CD4-positive, alpha-beta T cell treated with Interleukin-21 for 1 hour (primary cell): ENCODE measurements around the gene AMPH.
"Not testable (repeated sequence)": the region's sequence is repeated elsewhere in the genome, so short reads cannot be mapped to it uniquely, and the experiment has no call there.

Experiments used
- DNase-seq: peaks from one replicate; pipeline ENCODE4 v3.0.0-alpha.2; 2020

Gene AMPH

DNA sequence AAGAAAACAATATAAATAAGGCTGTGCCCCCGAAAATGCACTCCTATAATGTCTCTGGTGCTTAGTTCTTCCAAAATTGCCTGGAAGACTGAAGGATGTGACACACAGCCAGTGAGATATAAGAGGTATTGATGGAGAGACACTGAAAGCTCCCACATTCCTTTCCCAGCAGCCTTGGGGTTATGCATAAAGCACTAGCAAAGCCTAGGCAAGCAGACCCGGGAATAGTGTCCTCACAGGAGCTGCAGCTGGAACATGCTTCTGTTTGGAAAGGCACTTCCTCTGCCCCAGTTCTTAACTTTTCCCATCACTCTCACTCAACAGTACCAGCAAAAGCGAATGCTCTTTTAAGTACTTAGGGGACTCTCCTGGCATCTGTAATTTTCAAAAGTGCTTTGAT is 178.0 kb downstream of the AMPH start:
- DNase-seq = no peak

DNA sequence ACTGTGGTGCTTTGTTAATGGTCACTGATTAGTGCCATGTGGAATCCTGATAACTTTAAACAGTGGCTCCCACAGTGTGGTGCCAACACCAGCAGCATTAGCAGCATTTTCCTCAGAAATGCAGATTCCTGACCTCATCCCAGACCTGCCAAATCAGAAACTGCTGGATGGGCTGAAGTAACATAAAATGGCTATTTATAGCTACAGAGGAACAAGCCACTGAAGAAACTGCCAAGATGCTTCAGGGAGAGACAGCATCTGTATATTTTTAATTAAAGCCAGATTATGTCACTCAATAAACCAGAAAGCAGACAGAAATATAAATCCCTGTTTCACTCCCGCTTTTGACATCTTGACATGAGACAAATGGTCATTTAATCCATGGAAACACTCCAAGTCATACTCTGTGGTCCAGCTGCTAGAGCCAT is 178.5 kb downstream of the AMPH start:
- no peak for DNase-seq

DNA sequence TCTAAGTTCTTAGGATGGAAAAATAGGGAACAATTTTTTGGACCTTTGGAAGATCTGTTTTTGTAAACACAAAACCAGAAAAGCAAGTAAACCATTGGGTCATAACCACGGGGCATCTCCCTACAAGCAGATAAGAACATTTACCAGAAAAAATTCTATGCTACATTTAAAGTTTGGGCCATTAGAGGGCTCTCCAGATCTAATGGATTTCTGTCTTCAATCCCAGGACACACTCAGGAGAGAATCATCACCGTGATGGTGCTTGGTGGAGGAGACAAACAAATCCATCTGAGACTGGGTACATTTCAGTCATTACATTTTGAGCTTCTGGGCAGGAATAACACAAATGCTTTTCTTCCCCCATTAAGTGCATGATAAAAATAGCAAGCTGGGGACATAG is 179.3 kb downstream of the AMPH start:
- no peak for DNase-seq

DNA sequence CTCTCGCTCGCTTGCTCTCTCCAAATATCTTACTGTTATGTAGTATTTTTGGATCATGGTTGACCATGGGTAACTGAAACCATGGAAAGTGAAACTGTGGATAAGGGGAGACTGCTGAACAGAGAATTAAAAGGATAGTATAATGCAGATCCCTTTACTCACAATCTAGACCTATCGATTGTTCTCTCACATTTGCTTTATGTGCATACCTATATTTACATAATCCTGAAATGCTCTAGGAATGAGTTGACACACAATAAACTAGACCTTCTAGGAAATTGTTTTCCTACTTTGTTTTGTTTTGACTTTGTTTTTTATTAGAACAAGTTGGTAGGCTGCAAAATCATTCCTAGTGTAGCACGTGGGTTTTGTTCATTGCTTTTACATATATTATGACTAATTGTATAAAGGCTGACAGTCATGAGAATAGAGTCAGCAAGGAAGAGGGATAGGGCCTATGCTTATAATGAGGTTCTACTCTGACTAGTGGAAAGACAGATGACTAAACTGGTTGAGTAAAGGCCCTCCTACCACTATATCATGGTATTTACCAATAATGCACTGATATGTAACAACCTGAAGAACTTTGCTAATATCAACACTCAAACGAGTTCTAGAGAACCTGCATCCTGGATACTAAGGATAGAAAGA is 182.5 kb downstream of the AMPH start:
- no peak for DNase-seq

DNA sequence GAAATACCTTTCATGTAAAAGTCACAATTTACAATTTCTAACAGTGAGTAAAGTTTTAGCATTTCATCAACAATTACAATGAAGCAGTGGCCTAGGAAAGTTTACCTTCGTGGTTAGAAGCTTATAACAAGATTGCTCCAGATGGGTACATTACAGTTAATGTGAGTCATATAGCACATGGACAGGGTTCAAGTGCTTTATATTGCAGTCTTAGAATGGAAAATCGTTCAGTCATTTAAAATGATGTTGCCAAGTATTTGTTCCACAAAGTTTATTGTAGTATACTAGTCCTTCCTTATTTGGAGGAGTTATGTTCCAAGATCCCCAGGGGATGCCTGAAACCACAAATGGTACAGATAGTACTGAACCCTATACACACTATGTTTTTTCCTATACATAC is 183.1 kb downstream of the AMPH start:
- DNase-seq = no peak

DNA sequence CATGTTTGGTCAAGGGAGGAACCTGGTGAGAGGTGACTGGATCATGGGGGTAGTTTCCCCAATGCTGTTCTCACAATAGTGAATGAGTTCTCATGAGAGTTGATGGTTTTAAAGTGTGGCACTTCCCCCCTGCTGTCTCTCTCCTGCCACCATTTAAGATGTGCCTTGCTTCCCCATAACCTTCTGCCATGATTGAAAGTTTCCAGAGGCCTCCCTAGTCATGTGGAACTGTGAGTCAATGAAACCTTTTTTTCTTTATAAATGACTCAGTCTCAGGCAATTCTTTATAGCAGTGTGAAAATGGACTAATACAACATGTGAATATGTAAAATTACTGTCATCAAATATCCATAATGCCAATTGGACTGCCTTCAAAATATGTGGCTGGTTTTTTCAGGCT is 192.2 kb downstream of the AMPH start:
- DNase-seq = no peak

DNA sequence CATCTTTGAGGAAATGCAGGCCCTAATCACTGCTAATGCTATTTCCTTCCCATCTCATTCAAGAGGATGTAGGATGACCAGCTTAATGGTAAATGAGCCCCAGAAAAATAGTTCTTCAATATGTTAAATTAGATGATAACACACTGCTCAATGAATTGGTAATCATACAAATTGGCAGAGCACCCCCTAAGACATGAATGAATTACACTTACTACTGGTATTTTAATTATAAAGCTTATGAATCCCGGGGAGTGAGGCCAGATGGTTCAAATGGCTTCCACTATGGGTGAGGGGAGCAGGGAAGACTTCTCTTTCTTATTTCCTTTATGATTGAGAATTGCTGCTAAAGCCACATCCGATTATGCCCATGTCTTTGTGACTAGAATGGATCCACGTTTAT is 198.5 kb downstream of the AMPH start:
- no peak for DNase-seq

DNA sequence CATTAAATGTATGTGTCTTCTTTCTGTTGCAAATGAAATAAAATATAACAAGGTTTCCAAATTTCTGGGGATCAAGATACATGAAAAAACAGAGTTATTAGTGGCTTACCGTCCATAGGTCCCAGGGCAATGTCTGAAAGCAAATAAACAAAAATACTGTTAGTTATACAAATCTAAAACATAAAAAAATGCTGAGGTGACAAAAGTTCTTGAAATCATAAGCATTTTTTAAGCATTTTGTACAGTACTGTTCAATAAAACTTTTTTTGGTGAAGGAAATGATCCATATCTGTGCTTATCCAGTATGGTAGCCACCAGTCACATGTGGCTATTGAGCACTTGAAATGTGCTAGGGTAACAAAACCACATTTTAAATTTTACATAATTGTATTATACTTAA is 199.1 kb downstream of the AMPH start:
- no peak for DNase-seq

DNA sequence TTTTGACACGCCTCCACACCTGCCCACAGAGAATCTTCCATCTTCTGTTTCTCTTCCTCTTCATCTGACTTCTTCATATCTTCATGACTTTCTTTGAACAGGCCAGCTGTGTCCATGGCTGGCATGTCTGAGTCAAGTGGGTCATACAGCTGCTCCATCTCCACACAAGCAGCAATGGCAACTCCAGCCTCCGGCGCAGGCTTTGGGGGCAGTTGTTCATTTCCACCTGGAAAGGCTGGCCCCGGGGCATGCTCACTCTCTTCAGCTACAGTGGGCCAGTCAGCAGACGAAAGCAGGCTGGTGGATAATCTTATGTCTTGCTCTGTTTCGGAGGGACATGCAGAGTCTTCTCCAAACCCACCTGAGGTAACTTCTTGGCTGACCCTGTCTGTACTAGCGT is 202.1 kb downstream of the AMPH start:
- no peak for DNase-seq

DNA sequence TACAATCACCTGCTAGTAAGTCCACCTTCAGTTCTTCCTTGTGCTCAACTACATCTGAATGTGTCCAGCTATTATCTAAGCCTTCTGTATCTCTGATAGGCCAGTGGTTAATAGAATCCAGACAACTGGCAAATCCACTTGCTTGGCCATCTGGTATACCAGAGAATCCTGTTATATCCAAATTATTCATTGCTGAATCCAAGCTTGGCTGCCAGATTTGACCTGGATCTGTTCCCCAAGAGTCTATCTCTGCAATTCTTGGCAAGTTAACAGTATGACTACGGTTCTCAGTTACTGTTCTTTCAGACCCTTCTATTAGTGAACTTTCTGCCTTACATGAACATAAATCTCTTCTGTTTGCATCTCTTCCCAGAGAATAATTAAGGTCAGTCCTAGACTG is 203.1 kb downstream of the AMPH start:
- no peak for DNase-seq

DNA sequence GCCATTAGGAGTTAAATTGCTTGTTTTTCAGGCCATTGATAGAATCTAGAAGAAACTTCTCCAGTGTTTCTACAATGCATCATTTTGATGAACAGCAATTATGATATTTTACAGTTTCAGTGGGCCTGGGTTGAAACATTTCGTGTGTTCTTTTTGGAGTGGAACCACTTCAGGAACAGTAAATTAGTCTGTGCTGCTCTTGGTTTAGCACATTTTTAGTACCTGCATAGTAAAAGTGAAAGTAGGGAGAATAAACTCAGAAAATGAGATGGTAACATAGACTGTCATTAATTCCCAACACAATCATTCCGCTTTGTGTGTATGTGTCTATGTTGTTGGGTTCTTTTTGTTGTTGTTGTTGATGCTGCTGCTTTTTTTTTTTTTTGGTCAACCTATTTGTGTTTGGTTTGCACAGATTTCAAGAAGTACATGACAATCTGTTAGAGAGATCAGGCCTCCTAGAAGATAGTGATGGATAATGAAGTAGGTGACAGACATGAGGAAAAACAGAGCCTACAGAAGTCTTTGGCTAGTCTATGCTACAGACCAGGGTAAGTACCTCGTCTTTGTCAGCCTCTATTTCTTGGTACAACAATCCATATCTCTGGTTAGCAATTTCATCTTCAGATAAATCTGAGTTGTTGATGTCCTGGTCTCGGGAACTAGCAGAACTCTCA is 203.8 kb downstream of the AMPH start:
- no peak for DNase-seq

DNA sequence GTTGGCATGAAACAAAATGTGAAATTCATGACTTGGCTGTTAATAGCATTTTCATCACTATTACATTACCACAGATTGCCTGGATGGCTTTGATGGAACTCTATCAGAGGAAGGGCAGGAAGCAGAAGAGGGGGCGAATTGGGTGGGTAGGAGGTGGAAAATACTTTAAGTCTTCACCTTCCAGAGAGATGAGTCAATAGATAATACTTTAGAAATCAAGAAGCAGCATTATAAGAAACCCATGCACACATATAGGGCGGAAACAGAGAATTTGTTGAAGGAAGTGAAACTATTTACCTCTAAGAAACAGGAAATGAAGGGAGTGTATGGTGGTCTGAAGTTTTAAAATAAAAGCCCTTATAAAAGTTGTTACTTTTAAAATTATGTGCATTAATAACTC is 205.7 kb downstream of the AMPH start:
- DNase-seq = peak; percentile 7

DNA sequence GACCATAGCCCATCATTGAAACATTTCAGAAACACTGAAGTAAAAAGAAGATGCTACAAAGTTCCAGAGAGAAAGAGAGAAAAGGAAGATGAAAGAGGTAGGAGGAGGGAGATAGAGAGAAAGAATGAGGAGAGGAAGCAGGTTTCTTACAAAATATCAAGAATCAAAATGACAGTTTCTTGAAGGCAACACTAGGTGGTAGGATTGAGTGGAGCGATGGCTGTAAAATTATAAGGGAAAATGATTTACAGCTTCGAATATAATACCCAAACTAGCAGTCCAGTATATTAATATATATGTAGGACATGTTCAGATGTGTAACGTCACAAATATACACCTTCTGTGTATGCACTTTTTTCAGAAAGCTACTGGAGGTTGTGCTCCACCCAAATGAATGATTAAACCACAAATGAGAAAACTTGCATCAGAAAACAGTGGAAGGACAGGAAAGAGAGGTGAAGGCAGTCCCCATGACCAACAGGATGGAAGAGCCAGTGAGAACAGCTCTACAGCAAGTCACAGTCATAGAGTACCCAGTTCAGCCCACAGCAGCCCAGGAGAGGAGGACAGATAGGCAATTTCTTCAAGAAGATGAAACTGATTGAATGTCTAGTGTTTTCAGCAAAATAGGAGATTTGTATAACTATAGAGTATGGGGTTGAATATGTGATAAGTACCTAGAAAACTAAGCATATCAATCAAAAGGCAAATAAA is 206.3 kb downstream of the AMPH start:
- DNase-seq = no peak

DNA sequence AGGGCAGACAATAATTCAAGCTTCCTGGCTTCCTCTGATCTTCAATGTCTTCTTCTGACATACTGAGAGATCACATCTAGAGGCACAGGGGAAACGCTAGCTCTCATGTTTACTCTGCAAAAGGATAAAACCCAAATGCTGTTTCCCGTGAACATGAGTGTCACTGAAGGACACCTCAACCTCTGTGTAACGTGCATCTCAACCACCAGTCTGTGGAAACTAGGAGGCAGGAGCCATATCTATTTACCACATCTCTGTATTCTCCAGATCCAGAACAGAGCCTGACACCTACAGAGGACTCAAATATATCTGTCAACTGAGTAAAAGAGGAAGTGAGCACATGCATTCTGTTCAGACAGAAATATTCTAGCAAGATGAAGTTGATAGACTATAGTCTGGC is 217.4 kb downstream of the AMPH start:
- no peak for DNase-seq

DNA sequence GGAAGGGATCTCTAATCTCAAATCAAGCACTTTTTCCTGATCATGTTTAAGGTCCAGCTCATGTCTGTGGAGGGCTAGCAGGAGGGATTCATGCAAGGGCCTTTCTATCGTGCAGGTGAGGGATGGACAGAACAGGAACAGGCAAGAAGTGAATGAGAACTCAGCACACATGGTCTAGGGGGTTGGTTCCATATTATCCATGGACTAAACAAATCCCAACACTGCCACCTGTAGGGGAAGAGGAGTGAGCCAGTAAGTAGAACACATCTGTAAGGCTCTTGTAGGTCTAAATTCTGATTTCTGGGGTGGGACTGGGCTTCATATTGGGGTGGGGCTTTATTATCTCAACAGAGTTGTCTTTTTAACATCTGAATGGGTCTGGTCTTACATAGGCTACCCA is 219.8 kb downstream of the AMPH start:
- no peak for DNase-seq

DNA sequence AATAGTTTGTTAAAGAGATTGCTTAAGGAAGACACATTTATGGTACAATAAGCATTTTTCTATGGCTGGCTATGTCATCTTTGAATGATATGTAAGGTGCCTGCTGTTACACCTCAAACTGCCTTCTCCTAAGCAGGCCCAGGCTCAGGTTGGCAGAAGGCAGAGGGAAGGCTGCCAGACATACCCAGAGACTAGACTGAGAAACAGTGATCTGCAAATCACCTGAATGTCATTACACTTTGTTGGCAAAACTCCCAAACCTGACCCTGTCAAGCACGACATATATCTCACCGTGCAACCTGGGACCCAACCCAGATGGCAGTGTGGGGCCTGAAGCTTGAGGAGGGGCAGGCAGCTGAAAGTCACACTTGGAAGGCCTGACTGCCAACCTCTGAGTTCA is 221.1 kb downstream of the AMPH start:
- DNase-seq = no peak

DNA sequence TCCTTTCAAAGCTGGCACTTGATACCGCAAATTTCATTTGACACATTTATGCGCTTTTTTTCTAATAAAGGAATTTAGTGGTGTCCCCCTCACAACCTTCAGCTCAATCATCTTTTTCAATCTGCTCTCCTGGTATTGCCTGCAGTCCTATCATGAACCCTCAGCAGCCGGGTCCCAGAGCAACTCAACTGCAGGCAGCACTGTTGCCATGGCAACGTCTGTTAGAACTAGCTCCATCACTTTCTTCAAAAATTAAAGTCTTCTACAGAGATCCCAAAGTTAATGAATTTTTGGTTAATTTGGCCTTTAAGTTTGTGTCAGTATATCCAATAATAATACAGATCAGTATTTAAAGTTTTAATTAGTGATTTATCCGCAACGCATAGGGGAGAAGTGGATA is 221.6 kb downstream of the AMPH start:
- DNase-seq = no peak

DNA sequence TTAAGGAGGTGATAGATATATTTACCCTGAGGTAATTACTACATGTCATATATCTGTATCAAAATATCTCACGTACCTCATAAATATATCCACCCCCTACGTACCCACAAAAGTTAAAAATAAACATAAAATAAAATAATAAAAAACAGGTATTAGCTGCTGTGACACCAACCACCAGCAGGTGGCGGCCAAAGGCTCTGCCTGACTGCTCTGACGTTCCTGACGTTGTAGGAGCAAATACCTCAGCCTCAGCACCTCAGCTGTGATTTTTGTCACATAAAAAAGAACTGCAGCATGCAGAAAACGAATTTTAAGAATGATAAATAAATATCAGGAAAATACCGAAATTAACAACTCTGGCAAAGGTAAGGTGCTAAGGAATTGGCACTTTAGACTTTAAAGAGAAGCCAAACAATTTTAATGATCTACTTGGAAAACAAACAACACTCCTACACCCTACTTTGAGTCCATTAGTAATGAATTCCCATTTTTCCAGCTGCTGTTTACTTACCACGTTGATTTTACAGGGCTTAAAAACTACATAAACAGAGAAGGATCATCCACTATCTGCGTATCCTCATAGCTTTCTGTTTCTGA is 232.3 kb downstream of the AMPH start:
- DNase-seq = peak; percentile 53

DNA sequence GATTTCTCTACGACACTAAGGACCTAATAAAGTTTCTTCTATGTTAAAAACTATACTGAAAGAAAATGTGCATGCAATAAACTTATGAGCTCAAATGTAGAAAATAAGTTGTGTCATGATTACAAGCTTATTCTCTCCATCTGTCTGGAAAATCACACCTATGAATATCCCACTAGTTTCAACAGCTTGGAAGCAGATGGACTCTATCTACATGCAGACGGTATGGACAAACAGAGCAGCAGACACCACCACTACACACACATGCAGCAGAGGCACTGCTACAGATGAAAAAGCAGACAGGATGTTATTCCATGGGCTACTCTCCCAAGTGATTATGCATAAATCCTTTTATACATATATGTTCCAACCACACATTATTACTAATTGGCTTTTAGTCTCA is 234.3 kb downstream of the AMPH start:
- DNase-seq = no peak

DNA sequence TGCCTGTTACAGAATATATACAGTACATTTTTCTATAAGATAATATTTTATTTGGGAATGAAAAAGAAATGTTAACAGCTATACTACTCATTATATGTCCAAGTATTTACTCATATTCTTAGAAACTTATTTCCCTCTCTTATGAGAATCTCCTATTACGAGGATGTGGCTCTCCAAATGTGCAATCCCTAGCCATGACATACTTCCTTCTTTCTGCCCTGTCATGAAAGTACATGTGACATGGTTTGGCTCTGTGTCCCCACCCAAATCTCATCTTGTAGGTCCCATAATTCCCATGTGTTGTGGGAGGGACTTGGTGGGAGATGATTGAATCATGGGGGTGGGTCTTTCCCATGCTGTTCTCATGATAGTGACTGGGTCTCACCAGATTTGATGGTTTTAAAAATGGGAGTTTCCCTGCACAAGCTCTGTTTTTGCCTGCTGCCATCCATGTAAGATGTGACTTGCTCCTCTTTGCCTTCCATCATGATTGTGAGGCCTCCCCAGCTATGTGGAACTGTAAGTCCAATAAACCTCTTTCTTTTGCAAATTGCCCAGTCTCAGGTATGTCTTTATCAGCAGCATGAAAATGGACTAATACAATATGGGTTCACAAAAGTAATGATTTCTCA is 235.1 kb downstream of the AMPH start:
- not testable (repeated sequence) for DNase-seq

DNA sequence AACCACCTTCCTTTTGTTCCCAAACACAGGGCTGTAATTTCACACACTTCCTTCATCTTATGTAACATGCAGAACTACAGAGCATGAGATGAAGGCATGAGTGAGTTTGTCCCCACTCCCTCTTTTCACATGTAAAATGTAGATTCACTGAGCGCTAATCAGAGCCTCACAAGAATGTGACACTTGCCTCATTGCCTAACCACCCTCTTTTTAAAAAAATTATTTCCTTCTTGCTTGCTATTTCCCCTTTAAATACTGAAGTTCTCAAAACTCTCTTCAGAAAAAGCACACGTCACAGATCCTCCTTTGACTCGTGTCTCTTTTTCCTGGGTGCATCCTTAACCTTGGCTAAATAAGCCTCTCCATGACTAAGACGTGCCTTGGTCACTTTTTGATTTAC is 236.5 kb downstream of the AMPH start:
- DNase-seq = no peak

DNA sequence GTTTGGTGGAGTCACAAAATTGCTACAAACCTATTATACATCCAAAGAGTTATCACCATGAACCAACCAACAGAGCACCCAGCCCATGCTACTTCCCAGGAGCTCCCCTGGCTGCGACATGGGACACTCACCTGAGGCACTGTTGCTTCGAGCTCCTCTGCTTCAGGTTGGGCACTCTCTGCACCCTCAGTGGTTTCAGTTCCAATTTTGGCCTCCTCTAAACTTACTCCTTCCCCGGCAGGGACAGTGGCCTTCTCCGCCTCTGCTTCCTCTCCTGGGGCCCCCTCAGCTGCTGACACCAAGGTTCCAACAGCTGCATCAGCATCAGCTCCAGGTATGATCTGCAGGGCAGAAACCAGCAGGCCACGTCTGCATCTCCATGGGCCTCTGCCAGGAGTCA is 237.3 kb downstream of the AMPH start:
- DNase-seq = no peak

DNA sequence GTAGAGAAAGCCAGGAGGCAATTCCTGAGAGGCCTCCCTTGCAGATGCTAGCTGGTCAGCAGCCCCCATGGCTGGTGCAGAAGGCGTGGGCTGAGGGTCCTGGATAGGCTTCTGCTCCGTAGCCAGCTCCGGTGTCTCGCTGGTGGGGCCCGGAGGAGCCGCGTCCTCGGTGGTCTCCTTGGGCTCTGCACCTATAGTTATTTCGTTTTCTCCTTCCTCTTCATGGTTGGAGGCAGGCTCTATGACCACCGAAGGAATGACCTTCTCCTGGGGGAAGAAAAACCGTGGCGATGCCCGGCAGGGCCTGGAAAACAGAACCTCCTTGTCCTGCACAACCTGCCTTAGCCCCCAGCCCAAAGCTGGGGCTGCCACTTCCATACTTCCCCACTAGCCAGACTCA is 239.4 kb downstream of the AMPH start:
- DNase-seq = no peak

DNA sequence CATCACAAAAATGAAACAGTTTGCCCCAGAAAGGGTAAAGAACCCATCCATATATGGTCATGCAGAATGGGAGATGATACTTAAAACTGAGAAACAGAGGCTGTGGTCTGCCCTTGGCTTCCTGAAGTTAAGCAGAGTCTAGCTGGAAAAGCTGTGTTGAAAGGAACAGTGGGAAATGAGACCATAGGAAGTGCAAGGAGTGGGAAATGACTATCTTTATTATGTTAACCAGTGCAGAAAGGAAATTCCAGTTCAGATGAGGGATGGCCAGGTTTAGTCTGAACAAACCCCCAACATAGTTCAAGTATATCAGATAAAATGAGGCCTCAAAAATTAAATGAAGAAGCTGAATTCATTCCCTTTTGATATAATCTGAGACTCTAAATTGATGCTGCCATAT is 245.5 kb downstream of the AMPH start:
- no peak for DNase-seq
